VCaP (cell line): Measurements from ENCODE around the gene ACTR1A.
"Not testable (repeated sequence)": the region's sequence is repeated elsewhere in the genome, so short reads cannot be mapped to it uniquely, and the experiment has no call there.

ENCODE experiments used
- H3K27ac ChIP-seq: fragments of 450-650 bp; 2 replicates; pipeline ENCODE4 v1.5.1; 2017
- TF ChIP-seq, protein P1 (sequence below): fragments of 450-650 bp; conservative IDR thresholded peaks from 2 replicates; pipeline ENCODE4 v1.5.1; 2017; ENCODE audit warnings: mild to moderate bottlenecking, moderate library complexity

ACTR1A gene

DNA sequence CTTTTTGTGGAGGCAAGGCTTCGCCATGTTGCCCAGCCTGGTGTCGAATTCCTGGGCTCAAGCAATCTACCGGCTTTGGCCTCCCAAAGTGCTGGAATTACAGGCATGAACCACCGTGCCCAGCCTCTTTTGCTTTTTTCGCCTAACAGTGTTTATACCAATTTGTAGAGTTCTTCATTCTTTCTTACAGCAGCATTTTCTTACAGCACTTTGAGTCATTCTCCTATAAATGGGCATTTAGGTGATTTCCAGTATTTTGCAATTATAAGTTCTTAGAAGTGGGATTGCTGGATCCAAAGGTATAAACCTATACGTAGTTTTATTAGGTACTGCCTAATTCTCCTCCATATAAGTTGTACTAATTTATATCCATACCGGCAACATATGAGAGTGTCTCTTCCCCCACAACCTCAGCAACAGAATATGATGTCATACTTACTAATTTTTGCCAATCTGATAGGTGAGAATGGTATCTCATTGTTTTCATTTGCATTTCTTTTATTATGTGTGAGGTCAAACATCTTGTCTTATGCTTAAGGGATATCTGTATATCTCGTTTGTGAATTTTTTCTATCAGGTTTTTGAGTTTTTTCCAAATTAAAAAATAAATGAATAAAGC, 40.4 kb upstream of the ACTR1A start:
- no peak overlapping the region for H3K27ac ChIP-seq
- TF ChIP-seq, protein P1, sequence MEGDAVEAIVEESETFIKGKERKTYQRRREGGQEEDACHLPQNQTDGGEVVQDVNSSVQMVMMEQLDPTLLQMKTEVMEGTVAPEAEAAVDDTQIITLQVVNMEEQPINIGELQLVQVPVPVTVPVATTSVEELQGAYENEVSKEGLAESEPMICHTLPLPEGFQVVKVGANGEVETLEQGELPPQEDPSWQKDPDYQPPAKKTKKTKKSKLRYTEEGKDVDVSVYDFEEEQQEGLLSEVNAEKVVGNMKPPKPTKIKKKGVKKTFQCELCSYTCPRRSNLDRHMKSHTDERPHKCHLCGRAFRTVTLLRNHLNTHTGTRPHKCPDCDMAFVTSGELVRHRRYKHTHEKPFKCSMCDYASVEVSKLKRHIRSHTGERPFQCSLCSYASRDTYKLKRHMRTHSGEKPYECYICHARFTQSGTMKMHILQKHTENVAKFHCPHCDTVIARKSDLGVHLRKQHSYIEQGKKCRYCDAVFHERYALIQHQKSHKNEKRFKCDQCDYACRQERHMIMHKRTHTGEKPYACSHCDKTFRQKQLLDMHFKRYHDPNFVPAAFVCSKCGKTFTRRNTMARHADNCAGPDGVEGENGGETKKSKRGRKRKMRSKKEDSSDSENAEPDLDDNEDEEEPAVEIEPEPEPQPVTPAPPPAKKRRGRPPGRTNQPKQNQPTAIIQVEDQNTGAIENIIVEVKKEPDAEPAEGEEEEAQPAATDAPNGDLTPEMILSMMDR = no peak

DNA sequence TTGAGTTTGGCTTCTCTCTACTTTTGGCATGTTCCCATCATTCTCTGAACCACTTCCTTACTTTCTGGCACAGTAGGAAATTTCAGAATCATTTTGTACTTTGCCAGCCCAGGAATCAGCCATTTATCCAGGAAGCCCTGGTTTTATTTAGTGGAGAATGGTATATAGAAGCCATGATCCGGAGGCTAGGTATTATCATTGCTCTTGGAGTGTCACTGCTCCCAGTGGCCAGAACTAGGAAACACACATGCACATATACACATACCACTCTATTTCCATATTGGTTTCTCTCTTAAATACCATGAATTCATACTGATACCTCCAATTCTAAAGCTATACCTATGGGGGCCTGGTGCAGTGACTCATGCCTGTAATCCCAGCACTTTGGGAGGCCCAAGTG, 37.5 kb upstream of the ACTR1A start:
- TF ChIP-seq, protein P1 = peak; percentile 43
- no peak overlapping the region for H3K27ac ChIP-seq

DNA sequence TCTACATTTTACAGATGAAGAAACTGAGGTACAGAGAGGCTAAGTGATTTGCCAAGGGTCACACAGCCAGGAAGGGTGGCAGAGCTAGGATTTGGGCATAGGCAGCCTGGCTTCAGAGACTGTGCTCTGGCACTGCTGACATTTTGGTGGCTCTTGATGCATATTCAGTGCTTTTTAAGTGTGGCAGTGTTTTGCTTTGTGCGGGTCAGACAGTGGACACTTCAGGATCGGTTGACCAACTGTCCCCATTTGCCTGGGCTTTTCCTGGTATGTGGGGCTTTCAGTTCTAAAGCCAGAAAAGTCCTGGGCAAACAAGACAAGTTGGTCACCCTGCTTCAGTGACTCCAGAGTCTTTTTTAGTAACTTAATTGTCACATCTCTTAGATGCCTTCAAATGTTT, 36.3 kb upstream of the ACTR1A start:
- TF ChIP-seq, protein P1 = no peak
- no peak overlapping the region for H3K27ac ChIP-seq

DNA sequence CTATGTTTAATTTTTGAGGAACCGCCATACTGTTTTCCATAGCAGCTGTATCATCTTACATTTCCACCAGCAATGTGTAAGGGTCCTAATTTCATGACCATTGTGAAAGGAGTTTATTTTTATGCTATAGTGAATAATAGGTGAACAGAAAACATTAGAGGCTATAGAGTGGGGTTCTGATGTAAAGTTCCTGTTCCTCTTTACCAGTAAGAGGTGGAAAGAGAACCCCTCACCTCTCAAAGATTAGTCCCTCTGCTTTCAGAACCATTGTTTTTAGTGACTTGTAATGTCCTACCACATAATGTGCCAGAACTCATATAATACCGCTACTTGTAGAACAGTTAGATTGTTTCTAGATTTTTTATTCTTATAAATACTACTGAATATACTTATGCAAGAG, 35.4 kb upstream of the ACTR1A start:
- no peak overlapping the region for H3K27ac ChIP-seq
- TF ChIP-seq, protein P1 = no peak

DNA sequence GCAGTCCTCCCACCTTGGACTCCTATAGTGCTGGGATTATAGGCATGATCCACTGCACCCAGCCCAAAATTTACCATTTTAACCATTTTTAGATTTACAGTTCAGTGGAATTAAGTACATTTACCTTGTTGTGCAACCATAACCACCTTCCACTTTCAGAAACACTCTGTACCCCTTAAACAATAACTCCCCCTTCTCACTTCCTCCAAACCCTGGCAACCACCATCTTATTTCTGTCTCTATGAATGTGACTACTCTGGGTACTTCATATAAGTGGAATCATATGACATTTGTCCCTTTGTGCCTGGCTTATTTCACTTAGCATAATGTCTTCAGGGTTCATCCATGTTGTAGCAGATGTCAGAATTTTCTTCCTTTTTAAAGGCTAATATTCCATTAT, 34.9 kb upstream of the ACTR1A start:
- TF ChIP-seq, protein P1 = no peak
- H3K27ac ChIP-seq = no peak overlapping the region

DNA sequence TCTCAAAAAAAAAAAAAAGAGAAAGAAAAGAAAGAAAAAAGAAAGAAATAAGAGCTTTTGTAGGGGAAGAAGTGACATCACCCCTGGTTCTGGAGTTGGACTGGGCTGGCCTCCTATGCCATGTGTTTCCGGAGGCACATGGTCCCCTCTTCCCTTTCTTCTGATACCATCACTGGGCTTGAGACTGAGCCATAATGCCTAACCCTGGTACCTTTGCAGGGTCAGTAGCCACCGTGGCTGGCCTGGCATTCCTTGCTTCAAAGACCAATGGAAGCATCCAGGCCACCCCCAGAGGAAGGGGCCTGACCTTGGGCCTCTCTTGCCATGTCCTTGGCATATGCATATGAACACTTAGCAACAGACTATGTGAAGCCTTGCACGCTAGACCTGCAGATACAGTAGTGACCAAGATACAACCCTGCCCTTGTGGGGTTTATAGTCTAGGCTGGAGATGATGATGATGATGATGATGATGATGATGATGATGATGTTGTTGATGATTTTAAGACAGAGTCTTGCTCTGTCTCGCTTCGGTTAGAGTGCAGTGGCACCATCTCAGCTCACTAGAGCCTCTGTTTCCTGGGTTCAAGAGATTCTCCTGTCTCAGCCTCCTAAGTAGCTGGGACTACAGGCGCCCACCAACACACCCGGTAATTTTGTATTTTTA, 33.1 kb upstream of the ACTR1A start:
- no peak overlapping the region for H3K27ac ChIP-seq
- TF ChIP-seq, protein P1 = no peak

DNA sequence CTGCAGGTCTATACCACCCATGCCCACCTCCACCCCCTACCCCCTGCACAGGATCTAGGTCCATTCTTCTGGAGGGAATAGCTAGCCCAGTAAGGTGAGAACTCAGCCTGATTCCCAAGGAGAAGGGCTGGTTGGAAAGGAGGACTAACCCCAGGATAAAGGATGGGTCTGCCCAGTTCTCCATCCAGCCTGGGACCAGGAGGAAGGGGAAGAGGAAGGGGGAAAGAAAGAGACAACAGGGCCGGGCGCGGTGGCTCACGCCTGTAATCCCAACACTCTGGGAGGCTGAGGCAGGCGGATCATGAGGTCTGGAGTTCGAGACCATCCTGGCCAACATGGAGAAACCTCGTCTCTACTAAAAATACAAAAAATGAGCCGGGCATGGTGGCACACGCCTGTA, 32.5 kb upstream of the ACTR1A start:
- not testable (repeated sequence) for H3K27ac ChIP-seq

DNA sequence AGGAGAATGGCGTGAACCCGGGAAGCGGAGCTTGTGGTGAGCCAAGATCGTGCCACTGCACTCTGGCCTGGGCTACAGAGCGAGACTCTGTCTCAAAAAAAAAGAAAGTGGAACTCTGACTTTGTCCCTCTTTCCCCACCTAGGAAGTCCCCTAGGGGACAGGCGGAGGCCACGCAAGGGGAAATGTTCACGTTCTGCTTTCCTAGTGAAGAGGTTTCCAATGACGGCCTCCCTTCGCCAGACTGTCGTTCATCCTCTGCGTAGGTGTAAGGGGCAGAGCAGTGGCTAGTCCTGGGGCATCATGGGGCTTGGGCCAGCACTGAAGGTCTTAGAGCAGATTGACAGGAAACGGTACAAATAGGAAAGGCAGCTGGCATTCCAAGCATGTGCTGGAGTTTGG, 31.8 kb upstream of the ACTR1A start:
- TF ChIP-seq, protein P1 = no peak
- H3K27ac ChIP-seq = no peak overlapping the region
